GM10248 (cell line): Measurements from ENCODE around the gene SOX13.
"Not testable (repeated sequence)": the region's sequence is repeated elsewhere in the genome, so short reads cannot be mapped to it uniquely, and the experiment has no call there.

Experiments used
- CTCF ChIA-PET: fragments of 300-600 bp; sonication (Branson Sonifier 250); formaldehyde crosslinking; extraction: SDS; loops from one replicate; lab custom pipeline; 2021; ENCODE audit warnings: antibody characterized with exemption; lab: Yijun Ruan, JAX
- POLR2A ChIA-PET: fragments of 350-650 bp; sonication (Branson Sonifier 250); formaldehyde crosslinking; extraction: SDS; loops from one replicate; lab custom pipeline; 2020; ENCODE audit warnings: antibody characterized with exemption; lab: Yijun Ruan, JAX
- DNase-seq: peaks from one replicate; pipeline ENCODE4 v3.0.0; 2012; ENCODE audit errors: extremely low spot score
- TF ChIP-seq, protein P1 (sequence below): IDR thresholded peaks from 2 replicates; pipeline ENCODE4 v1.5.1; 2012; ENCODE audit warnings: mild to moderate bottlenecking, low read depth; ENCODE audit errors: extremely low read depth, missing control alignments, control extremely low read depth

Gene SOX13

GRCh38 chr1:204089044-204089751, 16.3 kb downstream of the SOX13 start:
- TF ChIP-seq, protein P1, sequence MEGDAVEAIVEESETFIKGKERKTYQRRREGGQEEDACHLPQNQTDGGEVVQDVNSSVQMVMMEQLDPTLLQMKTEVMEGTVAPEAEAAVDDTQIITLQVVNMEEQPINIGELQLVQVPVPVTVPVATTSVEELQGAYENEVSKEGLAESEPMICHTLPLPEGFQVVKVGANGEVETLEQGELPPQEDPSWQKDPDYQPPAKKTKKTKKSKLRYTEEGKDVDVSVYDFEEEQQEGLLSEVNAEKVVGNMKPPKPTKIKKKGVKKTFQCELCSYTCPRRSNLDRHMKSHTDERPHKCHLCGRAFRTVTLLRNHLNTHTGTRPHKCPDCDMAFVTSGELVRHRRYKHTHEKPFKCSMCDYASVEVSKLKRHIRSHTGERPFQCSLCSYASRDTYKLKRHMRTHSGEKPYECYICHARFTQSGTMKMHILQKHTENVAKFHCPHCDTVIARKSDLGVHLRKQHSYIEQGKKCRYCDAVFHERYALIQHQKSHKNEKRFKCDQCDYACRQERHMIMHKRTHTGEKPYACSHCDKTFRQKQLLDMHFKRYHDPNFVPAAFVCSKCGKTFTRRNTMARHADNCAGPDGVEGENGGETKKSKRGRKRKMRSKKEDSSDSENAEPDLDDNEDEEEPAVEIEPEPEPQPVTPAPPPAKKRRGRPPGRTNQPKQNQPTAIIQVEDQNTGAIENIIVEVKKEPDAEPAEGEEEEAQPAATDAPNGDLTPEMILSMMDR: no peak
- ChIA-PET CTCF (interaction anchor here (1.1 to 1.3 kb wide), 2 partner anchors 11 to 41 kb away, joined by 3 to 4 read pairs; no protein-coding TSS in a partner anchor), POLR2A (no interaction called here)
- DNase-seq: no peak

DNA sequence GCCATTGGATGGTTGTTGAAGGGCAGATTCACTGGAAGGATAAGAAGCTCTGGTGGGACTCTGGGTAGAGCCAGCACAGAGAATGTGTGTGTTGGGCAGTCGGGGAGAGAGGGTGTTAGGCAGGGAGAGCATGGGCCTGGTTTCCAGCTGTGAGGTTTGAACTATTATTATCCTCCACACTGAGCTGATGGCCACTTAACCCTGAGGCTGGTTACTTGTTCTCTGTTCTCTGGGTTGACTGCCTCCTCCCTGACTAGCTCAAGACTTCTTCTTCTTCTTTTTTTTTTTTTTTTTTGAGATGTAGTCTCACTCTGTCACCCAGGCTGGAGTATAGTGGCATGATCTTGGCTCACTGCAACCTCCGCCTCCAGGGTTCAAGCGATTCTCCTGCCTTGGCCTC, 17.2 kb downstream of the SOX13 start:
- DNase-seq, POLR2A ChIA-PET: not testable (repeated sequence)
- CTCF ChIA-PET: interaction anchor here (1.1 to 1.3 kb wide), 3 partner anchors 10 to 216 kb away, joined by 3 to 4 read pairs (median 3); no protein-coding TSS in a partner anchor

- TF ChIP-seq, protein P1: no peak
- POLR2A ChIA-PET: no interaction called here
- CTCF ChIA-PET: interaction anchor here (1.2 kb wide), 1 partner anchor 217 kb away, joined by 3 read pairs; no protein-coding TSS in a partner anchor
Measured at GRCh38 chr1:204091066-204091465, 18.2 kb downstream of the SOX13 start.

DNA sequence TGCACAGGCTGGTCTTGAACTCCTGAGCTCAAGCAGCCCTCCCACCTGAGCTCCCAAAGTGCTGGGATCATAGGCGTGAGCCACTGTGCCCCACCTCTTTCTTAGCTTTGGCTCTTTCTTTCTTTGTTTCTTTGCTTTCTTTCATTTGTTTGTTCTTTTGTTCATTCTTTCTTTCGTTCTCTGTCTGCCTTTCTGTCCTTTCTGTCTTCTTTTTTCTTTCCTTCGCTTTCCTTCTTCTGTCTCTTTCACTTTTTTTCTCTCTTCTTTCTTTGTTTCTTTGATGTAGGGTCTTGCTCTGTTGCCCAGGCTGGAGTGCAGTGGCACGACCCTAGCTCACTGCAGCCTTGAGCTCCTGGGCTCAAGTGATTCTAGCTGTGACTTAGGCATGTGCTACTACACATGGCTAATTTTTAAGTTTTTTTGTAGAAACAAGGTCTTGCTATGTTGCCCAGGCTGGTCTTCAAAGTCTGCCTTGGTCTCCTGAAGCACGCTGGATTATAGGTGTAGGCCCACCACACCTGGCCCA, 18.9 kb downstream of the SOX13 start:
- POLR2A ChIA-PET: no interaction called here
- TF ChIP-seq, protein P1: no peak
- DNase-seq: no peak
- CTCF ChIA-PET: no interaction called here

More at GRCh38 chr1:204091066-204091465, 18.2 kb downstream of the SOX13 start:
- no peak for DNase-seq

DNA sequence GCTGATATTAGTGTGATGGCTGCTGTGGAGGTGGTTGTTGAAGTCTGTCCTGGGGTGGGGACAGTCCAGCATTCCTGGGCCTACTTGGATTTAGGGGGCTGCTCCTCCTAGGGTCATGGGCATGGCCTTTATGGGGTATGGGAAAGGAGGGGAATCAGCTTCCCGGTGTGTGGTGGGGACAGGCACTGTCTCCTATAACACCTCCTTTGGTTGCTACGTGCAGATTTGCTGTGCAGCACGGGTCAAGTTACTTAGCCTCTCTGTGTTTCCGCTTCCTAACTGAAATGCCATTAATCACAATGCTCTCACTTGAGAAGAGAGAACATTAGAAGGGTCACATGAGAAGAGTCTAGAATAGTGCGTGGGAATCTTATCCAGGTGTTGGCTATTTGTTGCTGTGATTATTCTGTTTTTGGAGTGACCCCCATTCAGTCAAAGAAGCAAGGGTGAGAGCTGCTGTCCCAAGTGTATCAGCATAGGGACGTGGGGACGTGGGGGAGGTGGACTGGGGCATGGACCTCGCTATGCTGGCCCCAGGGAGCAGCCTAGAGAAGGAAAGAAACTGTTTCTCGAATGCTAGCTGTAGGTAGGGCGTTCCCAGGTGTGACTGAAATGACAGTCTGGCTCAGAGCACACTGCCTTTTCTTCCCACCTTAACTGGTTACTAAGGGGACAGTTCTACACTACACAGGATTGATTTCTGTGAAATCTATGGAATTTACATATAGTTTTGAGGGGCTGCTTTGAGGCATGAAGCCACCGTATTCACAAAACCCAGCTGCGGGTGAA, 19.9 kb downstream of the SOX13 start:
- ChIA-PET POLR2A (no interaction called here), CTCF (no interaction called here)
- no peak for DNase-seq
- TF ChIP-seq, protein P1: no peak

- ChIA-PET POLR2A (no interaction called here), CTCF (no interaction called here)
- no peak for DNase-seq
- TF ChIP-seq, protein P1: no peak
Measured at GRCh38 chr1:204093421-204093717, 20.5 kb downstream of the SOX13 start.
